Left forelimb (tissue), 1 donor: ENCODE results near the gene SERPINB6.
"Not testable (repeated sequence)": the region's sequence is repeated elsewhere in the genome, so short reads cannot be mapped to it uniquely, and the experiment has no call there.

Experiments
- DNase-seq: peaks from one replicate; pipeline ENCODE4 v3.0.0-alpha.2; 2018; ENCODE audit warnings: low spot score

SERPINB6 gene

GRCh38 chr6:2938004-2938631, 33.2 kb downstream of the SERPINB6 start:
- no peak for DNase-seq

- DNase-seq, result no peak
Measured at GRCh38 chr6:2937627-2938003, 33.8 kb downstream of the SERPINB6 start.

GRCh38 chr6:2935566-2936291, 35.6 kb downstream of the SERPINB6 start:
- no peak for DNase-seq

GRCh38 chr6:2934057-2934456, 37.3 kb downstream of the SERPINB6 start:
- DNase-seq, result no peak

- not testable (repeated sequence) for DNase-seq
Measured at GRCh38 chr6:2932911-2933310, 38.5 kb downstream of the SERPINB6 start.

- DNase-seq, result peak; percentile 78
Measured at GRCh38 chr6:2931970-2932748, 39.2 kb downstream of the SERPINB6 start.

GRCh38 chr6:2931055-2931454, 40.3 kb downstream of the SERPINB6 start:
- no peak for DNase-seq

GRCh38 chr6:2927931-2928330, 43.4 kb downstream of the SERPINB6 start:
- not testable (repeated sequence) for DNase-seq

- not testable (repeated sequence) for DNase-seq
Measured at GRCh38 chr6:2925842-2926747, 45.3 kb downstream of the SERPINB6 start.

GRCh38 chr6:2921520-2922115, 49.7 kb downstream of the SERPINB6 start:
- no peak for DNase-seq

GRCh38 chr6:2920671-2921112, 50.7 kb downstream of the SERPINB6 start:
- DNase-seq, result no peak

- no peak for DNase-seq
Measured at GRCh38 chr6:2919886-2920285, 51.5 kb downstream of the SERPINB6 start.

- DNase-seq, result no peak
Measured at GRCh38 chr6:2919401-2919800, 52.0 kb downstream of the SERPINB6 start.

GRCh38 chr6:2918936-2919335, 52.4 kb downstream of the SERPINB6 start:
- no peak for DNase-seq

- DNase-seq, result no peak
Measured at GRCh38 chr6:2917801-2918445, 53.4 kb downstream of the SERPINB6 start.

- no peak for DNase-seq
Measured at GRCh38 chr6:2917065-2917464, 54.3 kb downstream of the SERPINB6 start.

GRCh38 chr6:2916158-2916925, 55.0 kb downstream of the SERPINB6 start:
- no peak for DNase-seq

- DNase-seq, result no peak
Measured at GRCh38 chr6:2915150-2915549, 56.2 kb downstream of the SERPINB6 start.

GRCh38 chr6:2914318-2914660, 57.1 kb downstream of the SERPINB6 start:
- DNase-seq, result no peak

- DNase-seq, result no peak
Measured at GRCh38 chr6:2913621-2914317, 57.6 kb downstream of the SERPINB6 start.
